ENCODE results near the gene SLC6A12. TPM values are rescaled to one million over a fixed set of nuclear protein-coding genes. Genes with fewer than 3 reads are reported as not detected.

Gene SLC6A12
- total RNA-seq, 1 experiment from 2014 or later, result 0.17 TPM

- Histone ChIP-seq H3K18ac (ENCODE audit: insufficient read length, low read depth, low read length) (no peak overlapping the region), H4K91ac (ENCODE audit: insufficient read length, low read depth, low read length) (no peak overlapping the region), H4K8ac (replicated peaks; ENCODE audit: insufficient read length, low read depth, low read length) (no peak overlapping the region), H3K4me1 (ENCODE audit: insufficient read depth, low read length) (no peaks in the 10 kb centered on the region), H2AFZ (ENCODE audit: low read length) (no peak overlapping the region), H3K27ac (ENCODE audit: insufficient read length, low read depth, low read length) (no peak overlapping the region), H2BK20ac (ENCODE audit: low read depth, low read length, poor library complexity, severe bottlenecking) (no peak overlapping the region), H3K23me2 (ENCODE audit: insufficient read length, low read depth, low read length, poor library complexity, severe bottlenecking) (no peaks in the 10 kb centered on the region), H2AK5ac (ENCODE audit: insufficient read length, low read length) (no peak overlapping the region), H3K79me2 (ENCODE audit: insufficient read depth, low read length) (no peaks in the 10 kb centered on the region), H3K79me1 (ENCODE audit: insufficient read depth, low read depth, low read length, poor library complexity, severe bottlenecking) (no peaks in the 10 kb centered on the region), H3K9me3 (ENCODE audit: control insufficient read depth, low read depth, low read length) (no peaks in the 10 kb centered on the region), H4K20me1 (ENCODE audit: control insufficient read depth, insufficient read depth, insufficient read length) (no peaks in the 10 kb centered on the region), H3K14ac (ENCODE audit: insufficient read depth, low read length) (no peak overlapping the region), H3K23ac (ENCODE audit: insufficient read length, low read depth, low read length) (no peak overlapping the region), H2BK15ac (ENCODE audit: low read depth, low read length) (no peak overlapping the region), H2BK12ac (ENCODE audit: insufficient read length, low read depth, low read length) (no peak overlapping the region), H3T11ph (ENCODE audit: low read length) (no peak overlapping the region), H3K9ac (ENCODE audit: extremely low read depth, insufficient read length, low read length) (no peak overlapping the region), H2BK5ac (ENCODE audit: insufficient read length, low read length) (no peak overlapping the region), H2BK120ac (ENCODE audit: low read depth, low read length, poor library complexity, severe bottlenecking) (no peak overlapping the region), H4K5ac (ENCODE audit: insufficient read length, low read depth, low read length) (no peak overlapping the region), H3K4ac (ENCODE audit: low read depth, low read length) (no peak overlapping the region), H3K27me3 (ENCODE audit: insufficient read depth, low read length) (no peaks in the 10 kb centered on the region; the same call in 1 of the 2 replicates), H3K56ac (ENCODE audit: insufficient read length, low read depth, low read length) (no peak overlapping the region), H3K4me2 (ENCODE audit: insufficient read depth, insufficient read length, low read length) (no peak overlapping the region)
- Mint-ChIP-seq H3K4me1 (peaks cover 4 to 13% of the 10 kb centered on the region in 2 experiments; a peak in 2 of 4 replicates), H3K27me3 (ENCODE audit: low read depth) (peaks cover 82% of the 10 kb centered on the region), H3K27ac (no peak overlapping the region), H3K36me3 (ENCODE audit: insufficient read depth in 1 of 3, low read depth in 3 of 3) (no peaks in the 10 kb centered on the region), H3K4me3 (no peak overlapping the region), H3K9me3 (peaks cover 0 to 6% of the 10 kb centered on the region in 2 experiments; a peak in 2 of 5 replicates)
- WGBS (ENCODE audit: extremely low coverage, insufficient read length, low lambda C conversion rate), result no CpG with 5 or more reads among the region's 7 CpGs
- no peak for DNase-seq
- no peak for TF ChIP-seq CTCF (conservative IDR thresholded peaks at IDR 0.05)
These were observed 19.7 kb downstream of the SLC6A12 start for GRCh38 chr12:194276-194675.
